ENCODE data around the gene FANCL. TPM values are rescaled to one million over a fixed set of nuclear protein-coding genes. Genes with fewer than 3 reads are reported as not detected.
"Not testable (repeated sequence)": the region's sequence is repeated elsewhere in the genome, so short reads cannot be mapped to it uniquely, and the experiment has no call there.

Gene FANCL
- polyA plus RNA-seq, 3 donors = 45.2 to 58.9 (median 56.2) TPM

GRCh38 chr2:58120626-58121229 is 120.4 kb downstream of the FANCL start:
- DNase-seq (ENCODE audit: extremely low read depth in 1 of 11, low read depth in 9 of 11, low spot score in 4 of 11) = no peak

- not testable (repeated sequence) for DNase-seq (ENCODE audit: extremely low read depth in 1 of 11, low read depth in 9 of 11, low spot score in 4 of 11)
These were observed 127.6 kb downstream of the FANCL start for GRCh38 chr2:58113563-58113962.

- no peak for DNase-seq (ENCODE audit: extremely low read depth in 1 of 11, low read depth in 9 of 11, low spot score in 4 of 11)
These were observed 130.4 kb downstream of the FANCL start for GRCh38 chr2:58110765-58111164.

GRCh38 chr2:58109481-58109880 is 131.6 kb downstream of the FANCL start:
- DNase-seq (ENCODE audit: extremely low read depth in 1 of 11, low read depth in 9 of 11, low spot score in 4 of 11) = no peak

Other genes starting within 250 kb of the FANCL start
- gene VRK2, start 194.5 kb downstream of the FANCL start, polyA plus RNA-seq (ENCODE audit: insufficient read length in 3 of 3) = 10 to 100 TPM; 18.8 to 23.5 (median 19.6) TPM

Data from renal cortex interstitium (tissue), 11 donors.